H1 (cell line): ENCODE measurements around the gene ZNF764. TPM values are rescaled to one million over a fixed set of nuclear protein-coding genes. Genes with fewer than 3 reads are reported as not detected.

ENCODE experiments used
- CTCF ChIA-PET: fragments of 300-600 bp; sonication (Branson Sonifier 250); formaldehyde crosslinking; loops from one replicate; lab custom pipeline; 2021; ENCODE audit not compliant: partially characterized antibody; lab: Charles Lee
- POLR2A ChIA-PET: fragments of 300-600 bp; sonication (Branson Sonifier 250); formaldehyde crosslinking; loops from one replicate; lab custom pipeline; 2021; ENCODE audit warnings: inconsistent platforms; ENCODE audit not compliant: partially characterized antibody; lab: Charles Lee
- DNase-seq, 2 experiments: peaks; one replicate each; pipeline versions ENCODE4 v3.0.0 to v3.0.0-alpha.2; 2010 to 2022; ENCODE audit warnings: low spot score in 2 of 2, low read depth in 1 of 2, mixed read lengths in 1 of 2
- FAIRE-seq: peaks from 2 replicates; lab custom pipeline; 2011; peaks lifted over from hg19 to GRCh38; lab: Jason Lieb, UNC
- H2AFZ ChIP-seq: 2 replicates; pipeline ENCODE4 v1.8.1; 2012; ENCODE audit warnings: low read length, inconsistent platforms
- H2AK5ac ChIP-seq: 2 replicates; pipeline ENCODE4 v1.6.1; 2013; ENCODE audit warnings: low read depth, low read length
- H2BK120ac ChIP-seq: replicated peaks from 2 replicates; pipeline ENCODE3; 2013; ENCODE audit warnings: low read depth, low read length, inconsistent platforms
- H2BK12ac ChIP-seq: 2 replicates; pipeline ENCODE4 v1.6.1; 2013; ENCODE audit warnings: low read depth, low read length
- H2BK15ac ChIP-seq: 2 replicates; pipeline ENCODE4 v1.6.1; 2013; ENCODE audit warnings: low read length
- H2BK20ac ChIP-seq: 2 replicates; pipeline ENCODE4 v1.6.1; 2013; ENCODE audit warnings: low read length
- H2BK5ac ChIP-seq: 2 replicates; pipeline ENCODE4 v1.6.1; 2013; ENCODE audit warnings: low read depth, low read length
- H3K14ac ChIP-seq: 2 replicates; pipeline ENCODE4 v1.6.1; 2013; ENCODE audit warnings: inconsistent platforms; ENCODE audit not compliant: insufficient read length
- H3K18ac ChIP-seq: 2 replicates; pipeline ENCODE4 v1.6.1; 2013; ENCODE audit warnings: low read length; ENCODE audit errors: extremely low read depth
- H3K23ac ChIP-seq: 2 replicates; pipeline ENCODE4 v1.6.1; 2013; ENCODE audit warnings: inconsistent platforms; ENCODE audit not compliant: insufficient read length
- H3K23me2 ChIP-seq: 2 replicates; pipeline ENCODE4 v1.6.1; 2013; ENCODE audit warnings: low read depth, low read length
- H3K27ac ChIP-seq: 2 replicates; pipeline ENCODE4 v1.6.1; 2011; ENCODE audit warnings: low read depth, low read length, inconsistent platforms
- H3K27me3 ChIP-seq, 4 experiments: replicated peaks in 1 of 4; 1 replicate in 1 of 4; 2 replicates in 3 of 4; pipeline versions ENCODE4 v1.6.1 to v1.8.1; 2011 to 2013; ENCODE audit warnings: low read length in 3 of 4, mild to moderate bottlenecking in 3 of 4, inconsistent platforms in 2 of 4, mixed read lengths in 2 of 4, moderate library complexity in 1 of 4; ENCODE audit not compliant: control insufficient read depth in 3 of 4, insufficient read depth in 3 of 4; ENCODE audit errors: extremely low read depth in 1 of 4
- H3K36me3 ChIP-seq, 4 experiments: 2 replicates each; pipeline versions ENCODE4 v1.6.1 to v1.8.1; 2011 to 2013; ENCODE audit warnings: mild to moderate bottlenecking in 4 of 4, low read length in 3 of 4, moderate library complexity in 2 of 4, control low read depth in 1 of 4, inconsistent platforms in 1 of 4; ENCODE audit not compliant: insufficient read depth in 4 of 4, control insufficient read depth in 2 of 4
- H3K4ac ChIP-seq: replicated peaks from 2 replicates; pipeline ENCODE3; 2013; ENCODE audit warnings: low read length, low read depth, mixed read lengths, inconsistent platforms; ENCODE audit not compliant: insufficient read length
- H3K4me1 ChIP-seq, 4 experiments: replicated peaks in 1 of 4; 1 replicate in 1 of 4; 2 replicates in 3 of 4; pipeline versions ENCODE4 v1.6.1 to v1.8.1; 2011 to 2013; ENCODE audit warnings: low read length in 3 of 4, inconsistent platforms in 2 of 4, mixed read lengths in 1 of 4; ENCODE audit not compliant: insufficient read depth in 4 of 4, control insufficient read depth in 3 of 4
- H3K4me2 ChIP-seq, 2 experiments: 2 replicates each; pipeline versions ENCODE4 v1.6.1 to v1.8.1; 2011 to 2013; ENCODE audit warnings: low read depth in 2 of 2, low read length in 2 of 2, control low read depth in 1 of 2, inconsistent platforms in 1 of 2, mild to moderate bottlenecking in 1 of 2; ENCODE audit not compliant: insufficient read depth in 1 of 2
- H3K4me3 ChIP-seq, 4 experiments: fragments of 200-600, 300-600 bp in 1 of 4; sonication (generic), shearing (Covaris generic), sonication (Bioruptor Twin) in 1 of 4; 2 replicates each; pipeline versions ENCODE4 v1.5.1 to v1.8.1; 2011 to 2016; ENCODE audit warnings: low read length in 4 of 4, low read depth in 3 of 4, control low read depth in 2 of 4, inconsistent platforms in 2 of 4, mild to moderate bottlenecking in 2 of 4, mixed read lengths in 1 of 4, moderate library complexity in 1 of 4; ENCODE audit not compliant: insufficient read depth in 2 of 4; ENCODE audit errors: extremely low read depth in 1 of 4
- H3K56ac ChIP-seq: replicated peaks from 2 replicates; pipeline ENCODE3; 2013; ENCODE audit warnings: low read depth, mild to moderate bottlenecking, mixed read lengths, low read length, inconsistent platforms; ENCODE audit not compliant: insufficient read length
- H3K79me1 ChIP-seq: 2 replicates; pipeline ENCODE4 v1.6.1; 2013; ENCODE audit warnings: low read depth, low read length, control low read depth
- H3K79me2 ChIP-seq, 2 experiments: 2 replicates each; pipeline versions ENCODE4 v1.6.1 to v1.8.1; 2012 to 2013; ENCODE audit warnings: low read length in 2 of 2, mild to moderate bottlenecking in 2 of 2, inconsistent platforms in 1 of 2; ENCODE audit not compliant: insufficient read depth in 2 of 2, control insufficient read depth in 1 of 2
- H3K9ac ChIP-seq, 4 experiments: replicated peaks in 1 of 4; 1 replicate in 1 of 4; 2 replicates in 3 of 4; pipeline versions ENCODE4 v1.6.1 to v1.8.1; 2011 to 2013; ENCODE audit warnings: low read depth in 3 of 4, low read length in 3 of 4, control low read depth in 2 of 4, mild to moderate bottlenecking in 2 of 4, moderate library complexity in 2 of 4, inconsistent platforms in 1 of 4; ENCODE audit errors: extremely low read depth in 1 of 4
- H3K9me3 ChIP-seq, 2 experiments: 2 replicates each; pipeline versions ENCODE4 v1.6.1 to v1.8.1; 2012 to 2013; ENCODE audit warnings: mild to moderate bottlenecking in 2 of 2, moderate library complexity in 2 of 2, control low read depth in 1 of 2, inconsistent platforms in 1 of 2, low read depth in 1 of 2, low read length in 1 of 2, mixed read lengths in 1 of 2; ENCODE audit not compliant: insufficient read depth in 2 of 2
- H4K20me1 ChIP-seq, 2 experiments: replicated peaks in 1 of 2; 2 replicates each; pipeline versions ENCODE3 to v1.8.1; 2011 to 2013; ENCODE audit warnings: inconsistent platforms in 2 of 2, low read length in 2 of 2, mild to moderate bottlenecking in 1 of 2; ENCODE audit not compliant: insufficient read depth in 2 of 2, control insufficient read depth in 1 of 2
- H4K5ac ChIP-seq: 2 replicates; pipeline ENCODE4 v1.6.1; 2013; ENCODE audit warnings: low read length, low read depth, mixed read lengths, inconsistent platforms; ENCODE audit not compliant: insufficient read length
- H4K8ac ChIP-seq: 2 replicates; pipeline ENCODE4 v1.8.0; 2013; ENCODE audit warnings: mild to moderate bottlenecking, moderate library complexity, low read length, inconsistent platforms; ENCODE audit not compliant: insufficient read depth; ENCODE audit errors: extremely low read depth
- H4K91ac ChIP-seq: replicated peaks from 2 replicates; pipeline ENCODE3; 2013; ENCODE audit warnings: low read length, mixed read lengths, inconsistent platforms; ENCODE audit not compliant: insufficient read length
- BRCA1 ChIP-seq: IDR thresholded peaks from 2 replicates; pipeline ENCODE4 v1.6.1; 2012; ENCODE audit warnings: low read depth, low read length, improper control_type of control experiment
- CEBPB ChIP-seq: IDR thresholded peaks from 2 replicates; pipeline ENCODE4 v1.6.1; 2012; ENCODE audit warnings: low read depth, low read length
- CTBP2 ChIP-seq: IDR thresholded peaks from 2 replicates; pipeline ENCODE4 v1.7.0; 2011; ENCODE audit warnings: borderline replicate concordance, mild to moderate bottlenecking, moderate library complexity, mixed read lengths, low read length; ENCODE audit not compliant: insufficient read depth, insufficient read length
- HDAC2 ChIP-seq, 2 experiments: fragments of 300-600 bp in 1 of 2; sonication (generic) in 1 of 2; IDR thresholded peaks; 2 replicates each; pipeline ENCODE4 v1.6.1; 2011 to 2012; ENCODE audit warnings: low read depth in 2 of 2, low read length in 2 of 2, mild to moderate bottlenecking in 2 of 2, moderate library complexity in 2 of 2, borderline replicate concordance in 1 of 2, inconsistent platforms in 1 of 2
- KDM4A ChIP-seq: IDR thresholded peaks from one replicate; pipeline ENCODE4 v1.7.1; 2012; ENCODE audit warnings: low read depth, mild to moderate bottlenecking, moderate library complexity, low read length, inconsistent platforms; ENCODE audit not compliant: severe bottlenecking
- RFX5 ChIP-seq: IDR thresholded peaks from 2 replicates; pipeline ENCODE4 v1.6.1; 2011; ENCODE audit warnings: low read depth, low read length, improper control_type of control experiment, borderline replicate concordance
- SAP30 ChIP-seq: fragments of 300-600 bp; sonication (generic); IDR thresholded peaks from 2 replicates; pipeline ENCODE4 v1.7.1; 2012; ENCODE audit warnings: low read length, moderate library complexity, mild to moderate bottlenecking, inconsistent platforms; ENCODE audit not compliant: insufficient read depth, insufficient replicate concordance
- SIX5 ChIP-seq: IDR thresholded peaks from 2 replicates; pipeline ENCODE4 v1.6.1; 2011; ENCODE audit warnings: mild to moderate bottlenecking, low read depth, low read length
- SP2 ChIP-seq: IDR thresholded peaks from 2 replicates; pipeline ENCODE4 v1.6.1; 2012; ENCODE audit warnings: mild to moderate bottlenecking, low read length, inconsistent platforms
- TAF1 ChIP-seq: IDR thresholded peaks from 2 replicates; pipeline ENCODE4 v1.6.1; 2011; ENCODE audit warnings: mild to moderate bottlenecking, low read depth, low read length
- WGBS, 2 experiments: shearing (Covaris generic) in 1 of 2; methylation state at CpG; one replicate each; pipeline versions ENCODE4 v1.1.6 to v1.1.7; 2013 to 2015; ENCODE audit warnings: low lambda C conversion rate in 2 of 2, mixed read lengths in 2 of 2, inconsistent platforms in 1 of 2, low coverage in 1 of 2, missing lambda C conversion rate in 1 of 2; ENCODE audit not compliant: insufficient replicate concordance in 2 of 2, insufficient coverage in 1 of 2, insufficient read length in 1 of 2; ENCODE audit errors: extremely low coverage in 1 of 2, missing lambda C conversion rate in 1 of 2; 5-methylcytosine and 5-hydroxymethylcytosine counted together
- polyA plus RNA-seq, 7 experiments: library from polyadenylated mRNA; depleted of rRNA in 3 of 7; stranded (reverse) in 5 of 7; unstranded in 2 of 7; fragments of >200 nt in 5 of 7; fragments of 200-250 nt in 2 of 7; gene quantifications; 1 replicate in 5 of 7; 2 replicates in 1 of 7; 4 replicates in 1 of 7; pipeline versions ENCODE4 v1.2.1 to v1.2.3, GENCODE V29; 2011 to 2013; ENCODE audit warnings: missing spikeins in 2 of 7, mixed read lengths in 2 of 7
- total RNA-seq: library from RNA; stranded (reverse); fragmentation: NEBNext Ultra II Directional; extraction: Animal tissue kit (Norgen Biotek cat#: 25700); gene quantifications from 2 replicates; pipeline ENCODE4 v1.2.1, GENCODE V29; 2021
- TF ChIP-seq, protein P1 (sequence below): IDR thresholded peaks from 2 replicates; pipeline ENCODE4 v1.6.1; 2011; ENCODE audit warnings: low read depth, mild to moderate bottlenecking, low read length; ENCODE audit not compliant: insufficient read depth

The ZNF764 gene
- total and polyA plus RNA-seq, 2 of the 8 experiments (the other 6 are each of a cell fraction or from before 2014, with no cell fraction given) = 5.7 to 7.7 TPM

DNA sequence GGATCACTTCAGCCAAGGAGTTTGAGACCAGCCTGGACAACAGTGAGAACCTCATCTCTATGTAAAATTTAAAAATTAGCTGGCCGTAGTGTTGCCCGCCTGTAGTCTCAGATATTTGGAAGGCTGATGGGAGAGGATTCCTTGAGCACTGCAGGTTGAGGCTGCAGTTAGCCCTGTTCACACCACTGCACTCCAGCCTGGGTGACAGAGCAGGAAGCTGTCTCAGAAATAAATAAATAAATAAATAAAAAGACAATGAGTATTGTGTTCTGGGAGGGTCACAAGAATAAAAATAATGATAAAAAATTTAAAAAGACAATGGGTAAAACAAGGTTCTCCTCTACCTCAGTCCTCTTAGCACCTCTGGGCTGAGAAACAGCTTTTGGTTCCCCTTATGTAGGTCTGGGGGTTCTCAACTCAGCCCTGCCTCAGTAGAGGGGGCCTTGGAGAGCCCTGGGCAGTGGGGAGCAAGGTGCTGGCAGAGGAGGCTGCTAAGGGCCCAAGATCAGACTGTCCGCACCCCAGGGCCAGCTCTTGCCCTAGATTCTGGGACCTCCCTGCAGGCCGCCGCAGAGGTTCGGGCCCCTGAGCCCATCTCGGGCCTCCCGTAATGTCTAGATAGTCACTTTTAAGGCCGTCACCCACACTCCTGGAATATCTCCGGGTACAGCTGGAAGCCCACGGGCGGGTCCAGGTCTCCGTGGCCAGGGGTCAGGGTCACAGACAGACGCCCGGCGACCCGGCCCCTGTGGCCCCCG lies 3.4 kb downstream of the ZNF764 start:
- no peak overlapping the region; the same call in 1 of the 2 replicates for H4K8ac ChIP-seq
- H3K27ac ChIP-seq = no peak overlapping the region
- no peak overlapping the region for H2BK15ac ChIP-seq
- no peak overlapping the region for H2BK120ac ChIP-seq
- H3K56ac ChIP-seq = no peak overlapping the region
- 93% methylated on average over 13 of the region's 18 CpGs; no CpG with 5 or more reads in 1 of the 2 experiments for WGBS, 2 experiments
- no peak overlapping the region for H3K9ac ChIP-seq
- H2BK12ac ChIP-seq = no peak overlapping the region
- H4K20me1 ChIP-seq = peaks cover 0 to 4% of the 10 kb centered on the region in 2 experiments
- no peaks in the 10 kb centered on the region for H3K79me1 ChIP-seq
- no peak overlapping the region for H4K91ac ChIP-seq
- ChIA-PET POLR2A (interaction anchor here (1.0 to 8.4 kb wide), 7 partner anchors 11 to 27 kb away, joined by 3 to 121 read pairs (median 5); partner anchors contain the start of gene ZNF747), CTCF (interaction anchor here (2.0 to 3.8 kb wide), 2 partner anchors 19 to 60 kb away, joined by 7 to 12 read pairs; partner anchors contain the start of gene ZNF747)
- H3K23me2 ChIP-seq = peaks cover 7% of the 10 kb centered on the region; the same call in 1 of the 2 replicates
- H3K9me3 ChIP-seq = no peaks in the 10 kb centered on the region
- H2BK20ac ChIP-seq = no peak overlapping the region
- H3K14ac ChIP-seq = no peak overlapping the region
- FAIRE-seq = no peak
- H3K4ac ChIP-seq = no peak overlapping the region
- H3K4me2 ChIP-seq = no peak overlapping the region
- H3K79me2 ChIP-seq = no peaks in the 10 kb centered on the region
- H3K36me3 ChIP-seq = peaks cover 3 to 8% (median 5%) of the 10 kb centered on the region in 4 experiments; a peak in 4 of 8 replicates
- no peak overlapping the region for H4K5ac ChIP-seq
- peaks cover 0 to 5% (median 2%) of the 10 kb centered on the region in 4 experiments; a peak in 2 of 7 replicates for H3K4me1 ChIP-seq
- no peak overlapping the region for H2AK5ac ChIP-seq
- no peak overlapping the region for H3K23ac ChIP-seq
- H2AFZ ChIP-seq = no peak overlapping the region
- no peak overlapping the region for H3K4me3 ChIP-seq
- H2BK5ac ChIP-seq = no peak overlapping the region
- H3K18ac ChIP-seq = no peak overlapping the region
- no peak for DNase-seq
- H3K27me3 ChIP-seq = no peaks in the 10 kb centered on the region
- TF ChIP-seq SP2 (no peak), CEBPB (no peak), HDAC2 (IDR thresholded peaks at IDR 0.05; ENCODE audit: borderline replicate concordance in 1 of 2, low read depth in 2 of 2, low read length in 2 of 2) (no peak), CTBP2 (no peak), KDM4A (no peak), SIX5 (no peak), SAP30 (no peak), TAF1 (no peak), BRCA1 (no peak), RFX5 (no peak)
- TF ChIP-seq, protein P1, sequence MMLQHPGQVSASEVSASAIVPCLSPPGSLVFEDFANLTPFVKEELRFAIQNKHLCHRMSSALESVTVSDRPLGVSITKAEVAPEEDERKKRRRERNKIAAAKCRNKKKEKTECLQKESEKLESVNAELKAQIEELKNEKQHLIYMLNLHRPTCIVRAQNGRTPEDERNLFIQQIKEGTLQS = no peak
